ENCODE data around the gene BTBD2.

DNA sequence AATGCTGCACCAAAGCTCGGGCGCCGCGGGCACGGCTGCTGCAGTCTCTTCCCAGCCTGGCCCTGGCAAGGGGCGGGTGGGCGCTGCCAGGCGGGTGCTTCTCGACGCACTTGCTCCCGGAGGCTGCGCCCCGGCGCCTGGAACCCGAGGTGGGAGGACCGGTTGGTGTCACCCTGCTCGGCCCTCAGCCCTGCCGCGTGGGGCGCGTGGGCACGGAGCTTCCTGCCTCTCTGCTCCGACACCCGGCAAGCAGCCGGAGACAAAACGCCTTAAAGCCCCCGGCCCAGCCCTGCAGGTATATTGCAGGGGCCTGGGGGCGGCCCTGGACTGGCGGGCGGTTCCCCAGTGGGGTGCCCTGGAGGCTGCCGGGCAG, 34.7 kb downstream of the BTBD2 start:
- TF ChIP-seq, protein P1, sequence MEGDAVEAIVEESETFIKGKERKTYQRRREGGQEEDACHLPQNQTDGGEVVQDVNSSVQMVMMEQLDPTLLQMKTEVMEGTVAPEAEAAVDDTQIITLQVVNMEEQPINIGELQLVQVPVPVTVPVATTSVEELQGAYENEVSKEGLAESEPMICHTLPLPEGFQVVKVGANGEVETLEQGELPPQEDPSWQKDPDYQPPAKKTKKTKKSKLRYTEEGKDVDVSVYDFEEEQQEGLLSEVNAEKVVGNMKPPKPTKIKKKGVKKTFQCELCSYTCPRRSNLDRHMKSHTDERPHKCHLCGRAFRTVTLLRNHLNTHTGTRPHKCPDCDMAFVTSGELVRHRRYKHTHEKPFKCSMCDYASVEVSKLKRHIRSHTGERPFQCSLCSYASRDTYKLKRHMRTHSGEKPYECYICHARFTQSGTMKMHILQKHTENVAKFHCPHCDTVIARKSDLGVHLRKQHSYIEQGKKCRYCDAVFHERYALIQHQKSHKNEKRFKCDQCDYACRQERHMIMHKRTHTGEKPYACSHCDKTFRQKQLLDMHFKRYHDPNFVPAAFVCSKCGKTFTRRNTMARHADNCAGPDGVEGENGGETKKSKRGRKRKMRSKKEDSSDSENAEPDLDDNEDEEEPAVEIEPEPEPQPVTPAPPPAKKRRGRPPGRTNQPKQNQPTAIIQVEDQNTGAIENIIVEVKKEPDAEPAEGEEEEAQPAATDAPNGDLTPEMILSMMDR (IDR thresholded peaks at IDR 0.05 in 4 of 5, conservative IDR thresholded peaks at IDR 0.05 in 1 of 5), result no peak
- TF ChIP-seq POLR2A (IDR thresholded peaks at IDR 0.05), result no peak
